Measurements from ENCODE around the gene SLC6A4. TPM values are rescaled to one million over a fixed set of nuclear protein-coding genes. Genes with fewer than 3 reads are reported as not detected.

Gene SLC6A4
- total RNA-seq, 1 experiment from 2014 or later: 0.02 TPM

DNA sequence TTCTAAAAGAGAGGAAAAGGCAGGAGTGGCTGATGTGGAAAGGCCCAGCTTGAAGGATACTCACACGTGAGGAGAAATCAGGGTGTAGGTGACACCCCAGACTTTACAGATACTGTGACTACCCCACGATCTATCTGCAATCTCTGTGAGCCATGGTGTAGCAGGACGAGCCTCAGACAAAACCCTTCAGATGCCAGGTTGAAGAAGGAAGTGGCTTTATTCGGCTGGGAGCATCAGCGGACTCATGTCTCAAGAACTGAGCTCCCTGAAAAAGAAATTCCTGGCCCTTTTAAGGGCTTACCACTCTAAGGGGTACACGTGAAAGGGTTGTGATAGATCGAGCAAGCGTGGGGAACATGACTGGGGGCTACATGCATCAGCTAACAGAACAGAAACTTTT lies 4.7 kb upstream of the SLC6A4 start:
- Histone ChIP-seq H2AFZ (ENCODE audit: low read length) (no peak overlapping the region), H4K20me1 (ENCODE audit: control insufficient read depth, insufficient read depth, insufficient read length) (no peaks in the 10 kb centered on the region), H3K79me2 (ENCODE audit: insufficient read depth, low read length) (no peaks in the 10 kb centered on the region), H3K23me2 (ENCODE audit: insufficient read length, low read depth, low read length, poor library complexity, severe bottlenecking) (peaks cover 5% of the 10 kb centered on the region), H3K27ac (ENCODE audit: insufficient read length, low read depth, low read length) (no peak overlapping the region), H2BK5ac (ENCODE audit: insufficient read length, low read length) (no peak overlapping the region), H3K18ac (ENCODE audit: insufficient read length, low read depth, low read length) (no peak overlapping the region), H4K8ac (replicated peaks; ENCODE audit: insufficient read length, low read depth, low read length) (no peak overlapping the region), H3T11ph (ENCODE audit: low read length) (no peak overlapping the region), H2BK15ac (ENCODE audit: low read depth, low read length) (no peak overlapping the region), H3K4ac (ENCODE audit: low read depth, low read length) (no peak overlapping the region), H3K9me3 (ENCODE audit: control insufficient read depth, low read depth, low read length) (no peaks in the 10 kb centered on the region), H3K56ac (ENCODE audit: insufficient read length, low read depth, low read length) (no peak overlapping the region), H3K79me1 (ENCODE audit: insufficient read depth, low read depth, low read length, poor library complexity, severe bottlenecking) (no peaks in the 10 kb centered on the region), H4K5ac (ENCODE audit: insufficient read length, low read depth, low read length) (no peak overlapping the region), H3K27me3 (ENCODE audit: insufficient read depth, low read length) (peaks cover 20% of the 10 kb centered on the region; the same call in 1 of the 2 replicates), H3K23ac (ENCODE audit: insufficient read length, low read depth, low read length) (no peak overlapping the region), H2BK12ac (ENCODE audit: insufficient read length, low read depth, low read length) (no peak overlapping the region), H2BK120ac (ENCODE audit: low read depth, low read length, poor library complexity, severe bottlenecking) (no peak overlapping the region), H3K9ac (ENCODE audit: extremely low read depth, insufficient read length, low read length) (no peak overlapping the region), H3K14ac (ENCODE audit: insufficient read depth, low read length) (no peak overlapping the region), H2BK20ac (ENCODE audit: low read depth, low read length, poor library complexity, severe bottlenecking) (no peak overlapping the region), H3K4me1 (ENCODE audit: insufficient read depth, low read length) (no peaks in the 10 kb centered on the region), H2AK5ac (ENCODE audit: insufficient read length, low read length) (no peak overlapping the region), H3K4me2 (ENCODE audit: insufficient read depth, insufficient read length, low read length) (no peak overlapping the region), H4K91ac (ENCODE audit: insufficient read length, low read depth, low read length) (no peak overlapping the region)
- H3K36me3 Mint-ChIP-seq (ENCODE audit: insufficient read depth in 1 of 3, low read depth in 3 of 3): peaks cover 0 to 7% (median 7%) of the 10 kb centered on the region in 3 experiments; a peak in 4 of 7 replicates
- H3K4me3 Mint-ChIP-seq: no peak overlapping the region
- peaks cover 9 to 11% of the 10 kb centered on the region in 2 experiments for H3K9me3 Mint-ChIP-seq
- TF ChIP-seq, protein P1, sequence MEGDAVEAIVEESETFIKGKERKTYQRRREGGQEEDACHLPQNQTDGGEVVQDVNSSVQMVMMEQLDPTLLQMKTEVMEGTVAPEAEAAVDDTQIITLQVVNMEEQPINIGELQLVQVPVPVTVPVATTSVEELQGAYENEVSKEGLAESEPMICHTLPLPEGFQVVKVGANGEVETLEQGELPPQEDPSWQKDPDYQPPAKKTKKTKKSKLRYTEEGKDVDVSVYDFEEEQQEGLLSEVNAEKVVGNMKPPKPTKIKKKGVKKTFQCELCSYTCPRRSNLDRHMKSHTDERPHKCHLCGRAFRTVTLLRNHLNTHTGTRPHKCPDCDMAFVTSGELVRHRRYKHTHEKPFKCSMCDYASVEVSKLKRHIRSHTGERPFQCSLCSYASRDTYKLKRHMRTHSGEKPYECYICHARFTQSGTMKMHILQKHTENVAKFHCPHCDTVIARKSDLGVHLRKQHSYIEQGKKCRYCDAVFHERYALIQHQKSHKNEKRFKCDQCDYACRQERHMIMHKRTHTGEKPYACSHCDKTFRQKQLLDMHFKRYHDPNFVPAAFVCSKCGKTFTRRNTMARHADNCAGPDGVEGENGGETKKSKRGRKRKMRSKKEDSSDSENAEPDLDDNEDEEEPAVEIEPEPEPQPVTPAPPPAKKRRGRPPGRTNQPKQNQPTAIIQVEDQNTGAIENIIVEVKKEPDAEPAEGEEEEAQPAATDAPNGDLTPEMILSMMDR (conservative IDR thresholded peaks at IDR 0.05): no peak
- DNase-seq: no peak
- H3K4me1 Mint-ChIP-seq: peaks cover 24 to 32% of the 10 kb centered on the region in 2 experiments
- no peak overlapping the region for H3K27ac Mint-ChIP-seq
- no CpG with 5 or more reads among the region's 8 CpGs for WGBS (ENCODE audit: extremely low coverage, insufficient read length, low lambda C conversion rate)
- H3K27me3 Mint-ChIP-seq (ENCODE audit: low read depth): peaks cover 47% of the 10 kb centered on the region

Data from H9 (cell line).